ENCODE data around the gene CSF1R. TPM values are rescaled to one million over a fixed set of nuclear protein-coding genes. Genes with fewer than 3 reads are reported as not detected.
A peak's percentile ranks its signal among the peaks of the same experiment; 100 is the strongest.

Gene CSF1R
- total and polyA plus RNA-seq, 2 donors (not counting 3 experiments of a cell fraction or from before 2014, with no cell fraction given) = not detected

- H3K27me3 ChIP-seq (ENCODE audit: control insufficient read depth in 2 of 2, insufficient read depth in 2 of 2, low read length in 2 of 2) = no peaks in the 10 kb centered on the region
- FAIRE-seq (no peak), DNase-seq (ENCODE audit: low read depth, low spot score) (no peak)
- peaks cover 9% of the 10 kb centered on the region for H3K4me1 ChIP-seq (ENCODE audit: control insufficient read depth, extremely low read depth, insufficient read depth, low read length)
- TF ChIP-seq EZH2 (IDR thresholded peaks at IDR 0.05; ENCODE audit: borderline replicate concordance, low read depth, low read length, severe bottlenecking) (no peak), FOS (IDR thresholded peaks at IDR 0.05; ENCODE audit: borderline replicate concordance, insufficient read depth, low read length) (no peak), GATA2 (IDR thresholded peaks at IDR 0.05; ENCODE audit: insufficient read depth, insufficient read length, low read depth, low read length) (no peak), CTCF (IDR thresholded peaks at IDR 0.05; ENCODE audit: extremely low read depth in 1 of 2, insufficient read depth in 1 of 2, low read depth in 1 of 2, low read length in 2 of 2) (peak in 1 of 2 donors; percentile 15)
- intact Hi-C loops (cut with micrococcal nuclease) (no loop called here), dilution Hi-C loops (cut with MboI; ENCODE audit: extremely low pct_ligation_motif_present, low sequenced_read_pairs) (no loop called here)
- no peaks in the 10 kb centered on the region for H4K20me1 ChIP-seq (replicated peaks; ENCODE audit: control insufficient read depth, extremely low read depth, insufficient read depth, low read length)
- H3K9ac ChIP-seq (replicated peaks; ENCODE audit: extremely low read depth, insufficient read depth, low read length) = no peak overlapping the region
- BruUV-seq (replicated peaks) = no TSS peak
- no peaks in the 10 kb centered on the region for H3K79me2 ChIP-seq (ENCODE audit: control insufficient read depth, insufficient read depth, low read length)
- no peak overlapping the region for H3K27ac ChIP-seq (ENCODE audit: insufficient read depth, low read depth, low read length)
- H3K4me3 ChIP-seq (replicated peaks in 1 of 3; ENCODE audit: insufficient read depth in 1 of 3, low read depth in 1 of 3, low read length in 3 of 3) = no peak overlapping the region
- H3K9me3 ChIP-seq (replicated peaks; ENCODE audit: control insufficient read depth, insufficient read depth, low read length) = no peaks in the 10 kb centered on the region
- ChIA-PET CTCF (interaction anchor here (0.7 to 1.7 kb wide), 5 partner anchors 10 to 288 kb away, joined by 3 to 6 read pairs (median 4); no protein-coding TSS in a partner anchor), POLR2A (no interaction called here)
- H3K4me2 ChIP-seq (ENCODE audit: insufficient read depth, low read length) = no peak overlapping the region
- H2AFZ ChIP-seq (ENCODE audit: low read depth, low read length) = no peak overlapping the region
- no peaks in the 10 kb centered on the region for H3K9me1 ChIP-seq (replicated peaks; ENCODE audit: control insufficient read depth, extremely low read depth, insufficient read depth, low read length)
- no peaks in the 10 kb centered on the region for H3K36me3 ChIP-seq (ENCODE audit: control insufficient read depth in 2 of 2, extremely low read depth in 1 of 2, insufficient read depth in 2 of 2, low read length in 2 of 2)
These were observed 35.8 kb upstream of the CSF1R start for GRCh38 chr5:150122158-150122510.

- H3K27ac ChIP-seq (ENCODE audit: insufficient read depth, low read depth, low read length) = no peak overlapping the region
- DNase-seq (ENCODE audit: low read depth, low spot score) = no peak
- ChIA-PET CTCF (interaction anchor here (1.1 to 1.6 kb wide), 3 partner anchors 10 to 288 kb away, joined by 3 to 6 read pairs (median 5); no protein-coding TSS in a partner anchor), POLR2A (no interaction called here)
- H3K4me3 ChIP-seq (replicated peaks in 1 of 3; ENCODE audit: insufficient read depth in 1 of 3, low read depth in 1 of 3, low read length in 3 of 3) = no peak overlapping the region
- dilution Hi-C loops (cut with MboI; ENCODE audit: extremely low pct_ligation_motif_present, low sequenced_read_pairs) = no loop called here
- no TSS peak for BruUV-seq (replicated peaks)
- H4K20me1 ChIP-seq (replicated peaks; ENCODE audit: control insufficient read depth, extremely low read depth, insufficient read depth, low read length) = no peaks in the 10 kb centered on the region
- no peak overlapping the region for H2AFZ ChIP-seq (ENCODE audit: low read depth, low read length)
- intact Hi-C loops (cut with micrococcal nuclease) = no loop called here
- TF ChIP-seq GATA2 (IDR thresholded peaks at IDR 0.05; ENCODE audit: insufficient read depth, insufficient read length, low read depth, low read length) = no peak
- TF ChIP-seq MYC (IDR thresholded peaks at IDR 0.05; ENCODE audit: low read depth, low read length) = no peak
- TF ChIP-seq CTCF (IDR thresholded peaks at IDR 0.05; ENCODE audit: extremely low read depth in 1 of 2, insufficient read depth in 1 of 2, low read depth in 1 of 2, low read length in 2 of 2) = no peak
- no peak for TF ChIP-seq EZH2 (IDR thresholded peaks at IDR 0.05; ENCODE audit: borderline replicate concordance, low read depth, low read length, severe bottlenecking)
- no peak for TF ChIP-seq POLR2AphosphoS5 (IDR thresholded peaks at IDR 0.05; ENCODE audit: insufficient read depth, low read depth, low read length)
- TF ChIP-seq POLR2A (IDR thresholded peaks at IDR 0.05; ENCODE audit: low read depth, low read length) = no peak
- no peak for TF ChIP-seq MAX (IDR thresholded peaks at IDR 0.05; ENCODE audit: insufficient read depth, insufficient read length)
- no peak for TF ChIP-seq FOS (IDR thresholded peaks at IDR 0.05; ENCODE audit: borderline replicate concordance, insufficient read depth, low read length)
- TF ChIP-seq JUN (IDR thresholded peaks at IDR 0.05; ENCODE audit: borderline replicate concordance, insufficient read depth, insufficient read length, low read depth) = no peak
- H3K9ac ChIP-seq (replicated peaks; ENCODE audit: extremely low read depth, insufficient read depth, low read length) = no peak overlapping the region
- H3K27me3 ChIP-seq (ENCODE audit: control insufficient read depth in 2 of 2, insufficient read depth in 2 of 2, low read length in 2 of 2) = no peaks in the 10 kb centered on the region
- H3K36me3 ChIP-seq (ENCODE audit: control insufficient read depth in 2 of 2, extremely low read depth in 1 of 2, insufficient read depth in 2 of 2, low read length in 2 of 2) = no peaks in the 10 kb centered on the region
- H3K4me1 ChIP-seq (ENCODE audit: control insufficient read depth, extremely low read depth, insufficient read depth, low read length) = peaks cover 9% of the 10 kb centered on the region
- no peaks in the 10 kb centered on the region for H3K79me2 ChIP-seq (ENCODE audit: control insufficient read depth, insufficient read depth, low read length)
- H3K9me3 ChIP-seq (replicated peaks; ENCODE audit: control insufficient read depth, insufficient read depth, low read length) = no peaks in the 10 kb centered on the region
- no peak for FAIRE-seq
- no peak overlapping the region for H3K4me2 ChIP-seq (ENCODE audit: insufficient read depth, low read length)
- no peaks in the 10 kb centered on the region for H3K9me1 ChIP-seq (replicated peaks; ENCODE audit: control insufficient read depth, extremely low read depth, insufficient read depth, low read length)
These were observed 35.2 kb upstream of the CSF1R start for GRCh38 chr5:150121448-150122157.
